Right renal pelvis (tissue), 4 donors: ENCODE data around the gene HMGCS1. TPM values are rescaled to one million over a fixed set of nuclear protein-coding genes. Genes with fewer than 3 reads are reported as not detected.
"Not testable (repeated sequence)": the region's sequence is repeated elsewhere in the genome, so short reads cannot be mapped to it uniquely, and the experiment has no call there.

Experiments used
- DNase-seq, 4 donors: peaks; one replicate each; pipeline ENCODE4 v3.0.0-alpha.2; 2013; ENCODE audit warnings: low read depth in 4 of 4, low spot score in 3 of 4, missing footprints in 1 of 4
- polyA plus RNA-seq, 4 donors: library from polyadenylated mRNA; unstranded; fragments of 120-200 nt; gene quantifications; one replicate each; pipeline ENCODE4 v1.2.1, GENCODE V29; 2013; ENCODE audit not compliant: insufficient read length in 4 of 4

The HMGCS1 gene
- polyA plus RNA-seq, 4 donors: 96.0 to 139 (median 119) TPM

DNA sequence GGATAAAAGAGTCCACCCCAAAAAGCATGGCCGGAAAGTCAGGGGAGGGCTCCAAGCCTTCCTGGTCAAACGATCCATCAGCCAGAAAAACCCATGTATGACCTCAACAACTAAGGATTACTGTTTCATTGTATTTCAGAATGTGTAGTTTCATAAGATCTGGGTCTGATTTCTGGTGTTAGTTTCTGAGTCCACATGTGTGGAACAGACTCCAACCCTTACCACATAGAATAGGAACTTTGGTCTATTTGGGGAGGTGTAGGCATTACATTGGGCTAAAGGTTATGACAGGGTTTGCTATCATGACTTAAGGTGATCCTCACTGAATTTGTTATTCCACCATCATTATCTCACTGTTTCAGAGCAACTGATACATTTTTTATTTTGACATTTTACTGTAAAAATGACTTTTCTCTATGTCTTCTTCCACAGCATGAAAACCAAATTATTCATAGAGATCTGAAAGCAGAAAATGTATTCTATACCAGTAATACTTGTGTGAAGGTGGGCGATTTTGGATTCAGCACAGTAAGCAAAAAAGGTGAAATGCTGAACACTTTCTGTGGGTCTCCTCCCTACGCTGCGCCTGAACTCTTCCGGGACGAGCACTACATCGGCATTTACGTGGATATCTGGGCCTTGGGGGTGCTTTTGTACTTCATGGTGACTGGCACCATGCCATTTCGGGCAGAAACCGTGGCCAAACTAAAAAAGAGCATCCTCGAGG, 33.5 kb downstream of the HMGCS1 start:
- DNase-seq: no peak

DNA sequence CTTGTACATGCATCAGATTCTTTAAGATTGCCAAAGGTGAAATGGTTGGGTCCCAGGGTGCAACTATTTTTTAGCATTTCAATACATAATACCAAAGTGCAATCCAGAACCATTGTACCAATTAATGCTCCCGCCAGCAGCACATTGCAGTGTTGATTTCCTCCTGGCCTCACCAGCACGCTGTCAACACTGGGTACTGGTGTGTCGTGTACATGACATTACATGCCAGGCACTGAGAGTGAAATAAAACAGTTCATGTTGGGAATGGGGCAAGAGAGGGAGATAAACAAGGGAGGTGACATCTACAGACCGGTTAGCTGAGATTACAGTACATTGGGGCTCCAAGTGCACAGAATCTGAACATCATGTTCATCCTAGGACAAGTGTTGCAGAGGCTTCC, 37.8 kb downstream of the HMGCS1 start:
- no peak for DNase-seq

GRCh38 chr5:43274435-43275114, 38.6 kb downstream of the HMGCS1 start:
- DNase-seq: no peak

DNA sequence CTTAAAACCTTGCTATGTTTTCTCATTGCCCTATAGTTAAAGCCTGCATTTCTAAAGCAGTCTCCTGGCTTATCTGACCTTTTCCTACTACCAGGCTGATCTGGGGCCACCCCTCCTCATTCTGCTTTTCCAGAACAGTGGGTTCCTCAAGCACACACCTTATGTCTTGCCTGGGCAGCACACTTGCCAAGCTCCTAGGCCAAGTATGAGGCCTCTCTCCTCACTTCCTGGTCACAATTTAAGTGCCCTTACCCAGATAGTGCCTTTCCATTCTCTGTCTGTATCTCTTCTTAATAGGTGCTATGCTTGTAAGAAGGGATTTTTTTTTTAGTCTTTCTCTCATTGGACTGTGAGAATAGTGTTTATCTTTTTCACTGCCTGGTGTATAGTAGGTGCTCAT, 39.7 kb downstream of the HMGCS1 start:
- DNase-seq: no peak

GRCh38 chr5:43270645-43271044, 42.6 kb downstream of the HMGCS1 start:
- no peak for DNase-seq

DNA sequence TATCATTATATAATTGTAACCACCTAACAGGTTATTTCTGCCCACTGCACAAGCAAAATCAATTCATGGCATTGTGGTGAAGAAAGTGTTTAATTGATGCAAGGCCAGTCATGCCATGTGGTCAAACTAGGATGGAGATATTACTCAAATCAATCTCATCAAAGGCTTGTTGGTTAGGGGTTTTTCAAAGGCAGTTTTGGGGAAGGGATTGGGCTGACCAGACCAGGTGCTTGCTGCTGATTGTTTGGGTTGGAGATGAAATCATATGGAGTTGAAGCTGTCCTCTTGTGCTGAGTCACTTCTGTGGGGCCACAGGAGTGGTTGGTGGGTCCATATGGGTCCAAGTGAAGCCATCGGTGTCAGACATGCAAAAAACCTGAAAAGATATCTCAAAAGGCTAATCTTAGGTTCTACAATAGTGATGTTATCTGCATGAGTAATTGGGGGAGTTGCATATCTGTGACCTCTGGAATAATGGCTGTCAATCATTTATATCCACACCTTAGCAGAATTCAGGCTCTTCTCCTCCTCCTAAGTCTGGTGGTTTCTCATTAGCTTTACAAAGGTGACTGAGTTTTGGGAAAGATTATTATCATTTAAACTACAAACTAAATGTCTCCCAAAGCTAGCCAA, 44.9 kb downstream of the HMGCS1 start:
- no peak for DNase-seq

DNA sequence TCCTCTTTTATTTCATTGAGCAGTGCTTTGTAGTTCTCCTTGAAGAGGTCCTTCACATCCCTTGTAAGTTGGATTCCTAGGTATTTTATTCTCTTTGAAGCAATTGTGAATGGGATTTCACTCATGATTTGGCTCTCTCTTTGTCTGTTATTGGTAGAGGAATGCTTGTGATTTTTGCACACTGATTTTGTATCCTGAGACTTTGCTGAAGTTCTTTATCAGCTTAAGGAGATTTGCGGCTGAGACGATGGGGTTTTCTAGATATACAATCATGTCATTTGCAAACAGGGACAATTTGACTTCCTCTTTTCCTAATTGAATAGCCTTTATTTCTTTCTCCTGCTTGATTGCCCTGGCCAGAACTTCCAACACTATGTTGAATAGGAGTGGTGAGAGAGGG, 50.9 kb downstream of the HMGCS1 start:
- DNase-seq: not testable (repeated sequence)

DNA sequence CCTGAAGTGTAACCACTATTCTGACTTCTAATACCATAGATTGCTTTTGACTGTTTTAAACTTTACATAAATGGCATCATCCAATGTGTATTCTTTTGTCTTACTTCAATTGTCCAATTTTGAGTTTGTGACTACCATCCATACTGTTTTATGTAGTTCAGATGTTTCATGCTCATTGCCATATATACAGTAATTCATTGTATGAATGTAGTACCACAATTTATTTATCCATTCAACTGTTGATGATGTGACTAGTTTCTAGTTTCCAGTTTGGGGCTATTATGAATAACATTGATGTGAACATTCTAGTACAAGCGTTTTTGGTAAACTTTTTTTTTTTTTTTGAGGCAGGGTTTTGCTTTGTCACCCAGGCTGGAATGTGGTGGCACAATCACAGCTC, 55.1 kb downstream of the HMGCS1 start:
- DNase-seq: no peak

DNA sequence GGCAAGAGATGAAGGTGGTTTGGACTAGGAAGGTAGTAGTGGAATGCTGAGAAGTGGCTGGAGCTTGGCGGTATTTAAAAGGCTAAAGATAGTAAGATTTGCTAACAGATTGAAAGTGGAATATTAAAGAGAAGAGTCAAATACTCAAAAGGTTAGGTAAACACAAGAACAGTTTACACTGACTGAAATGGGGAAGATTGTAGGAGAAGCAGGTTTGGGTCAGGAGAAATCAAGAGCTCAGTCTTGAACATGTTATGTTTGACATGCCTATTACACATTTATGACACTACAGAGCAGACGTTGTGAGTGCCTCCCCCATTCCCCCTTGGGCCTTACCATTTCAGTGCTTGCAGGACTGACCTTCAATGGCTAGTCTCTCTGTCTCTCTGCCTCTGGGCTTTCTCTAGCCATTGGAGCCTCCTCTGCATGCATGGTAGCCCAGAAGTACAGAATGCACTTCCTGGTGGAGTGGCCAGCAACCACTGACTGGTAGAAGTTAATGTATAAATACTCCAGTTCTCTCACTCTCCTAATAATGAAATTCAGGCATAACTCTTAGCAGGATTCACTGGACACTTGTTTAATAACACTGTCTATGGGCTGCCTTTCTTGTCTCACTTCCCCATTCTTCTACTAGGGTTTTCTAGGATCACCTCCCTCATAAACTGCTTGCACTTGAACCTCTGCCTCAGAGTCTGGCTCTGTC, 56.8 kb downstream of the HMGCS1 start:
- DNase-seq: no peak

GRCh38 chr5:43255704-43256103, 57.5 kb downstream of the HMGCS1 start:
- DNase-seq: no peak

DNA sequence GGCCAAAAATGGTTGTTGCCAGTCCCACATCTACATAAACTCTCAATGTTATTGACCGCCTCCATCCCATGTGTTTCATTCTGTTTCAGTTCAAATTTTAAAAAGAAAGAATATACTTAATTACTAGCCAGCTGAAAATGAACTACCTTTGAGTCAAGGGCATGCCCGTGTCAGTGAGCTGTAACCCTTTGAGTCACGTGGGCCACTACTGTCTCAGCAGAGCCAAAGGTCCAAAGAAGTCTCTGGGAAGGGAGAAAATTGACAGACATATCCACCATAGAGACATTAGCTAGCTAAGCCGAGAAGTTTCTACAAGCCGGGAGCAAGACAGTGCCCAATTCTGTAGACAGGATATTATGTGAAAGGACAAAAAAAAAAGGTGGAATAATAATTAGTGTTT, 61.5 kb downstream of the HMGCS1 start:
- no peak for DNase-seq

DNA sequence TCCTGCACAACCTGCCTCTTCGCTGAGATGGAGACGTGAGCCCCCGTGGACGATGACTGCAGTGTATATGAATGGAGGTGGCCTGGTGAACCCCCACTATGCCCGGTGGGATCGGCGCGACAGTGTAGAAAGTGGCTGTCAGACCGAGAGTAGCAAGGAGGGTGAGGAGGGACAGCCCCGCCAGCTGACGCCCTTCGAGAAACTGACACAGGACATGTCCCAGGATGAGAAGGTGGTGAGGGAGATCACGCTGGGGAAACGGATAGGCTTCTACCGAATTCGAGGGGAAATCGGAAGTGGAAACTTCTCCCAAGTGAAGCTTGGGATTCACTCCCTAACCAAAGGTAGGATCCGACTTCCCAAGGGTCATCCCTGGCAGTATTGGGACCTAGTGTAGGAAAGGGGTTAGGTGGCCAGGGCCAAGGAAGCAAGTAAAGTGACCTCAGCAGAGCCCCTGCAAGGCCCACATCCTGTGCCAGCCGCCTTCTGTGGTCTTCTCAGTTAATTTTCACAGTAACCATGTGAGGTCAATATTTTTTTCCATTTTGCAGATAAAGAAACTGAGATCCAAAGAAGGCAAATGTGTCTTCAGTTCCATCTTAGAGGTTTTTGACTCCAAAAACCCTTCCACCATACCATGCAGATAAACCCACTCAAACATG, 67.4 kb downstream of the HMGCS1 start:
- DNase-seq: no peak

- no peak for DNase-seq
Measured at GRCh38 chr5:43244823-43245565, 68.2 kb downstream of the HMGCS1 start.

DNA sequence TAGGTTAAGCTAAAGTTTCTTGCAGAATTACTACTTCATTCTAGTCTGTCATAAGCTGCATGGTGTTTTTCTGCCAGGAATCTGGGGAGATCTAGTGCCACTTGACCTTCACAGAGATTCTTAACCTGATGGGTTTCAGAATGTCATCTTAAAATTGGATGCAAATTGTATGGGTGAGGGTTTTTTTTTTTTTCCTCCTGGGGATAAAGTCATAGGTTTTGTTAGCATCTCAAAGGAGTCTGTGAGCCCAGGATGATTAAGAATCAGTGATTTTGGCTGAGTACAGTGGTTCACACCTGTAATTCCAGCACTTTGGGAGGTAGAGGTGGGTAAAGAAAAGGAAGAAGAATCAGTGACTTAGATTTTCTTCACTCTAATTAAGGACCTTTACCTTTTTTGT, 69.9 kb downstream of the HMGCS1 start:
- DNase-seq: no peak

DNA sequence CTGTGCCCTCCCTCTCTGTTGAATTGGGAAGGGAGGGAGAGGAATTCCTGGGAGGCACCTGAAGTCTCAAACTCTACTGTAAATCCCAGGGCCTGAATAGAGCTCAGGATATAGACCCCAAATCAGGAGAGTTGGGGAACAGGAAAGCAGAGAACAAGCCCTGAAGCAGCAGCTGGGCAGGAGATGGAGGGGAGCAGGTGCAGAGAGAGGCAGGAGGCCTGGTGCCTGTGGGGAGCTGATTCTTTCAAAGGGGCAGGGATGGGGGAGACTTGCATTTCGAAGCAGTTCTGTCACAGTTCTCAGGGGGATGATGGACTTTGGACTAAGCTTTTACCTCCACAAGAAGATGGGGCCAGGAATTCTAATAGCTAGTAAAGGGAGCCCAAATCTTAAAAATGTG, 71.0 kb downstream of the HMGCS1 start:
- no peak for DNase-seq

Other genes starting within 250 kb of the HMGCS1 start
- gene ZNF131, start 192.5 kb downstream of the HMGCS1 start, polyA plus RNA-seq: 10 to 100 TPM; 56.7 to 71.5 (median 67.9) TPM
- under 1 TPM; 0.46 to 0.71 (median 0.51) TPM for gene NIM1K, start 121.2 kb downstream of the HMGCS1 start, polyA plus RNA-seq
- gene CCL28, start 99.0 kb upstream of the HMGCS1 start, polyA plus RNA-seq: 1 to 10 TPM; 2.6 to 4.4 (median 3.1) TPM
- gene TMEM267, start 170.5 kb upstream of the HMGCS1 start, polyA plus RNA-seq: 10 to 100 TPM; 17.0 to 21.1 (median 20.6) TPM
- gene C5orf34, start 201.7 kb upstream of the HMGCS1 start, polyA plus RNA-seq: 1 to 10 TPM; 4.5 to 6.1 (median 5.7) TPM
- 100 to 1,000 TPM; 156 to 178 (median 172) TPM for gene PAIP1, start 243.7 kb upstream of the HMGCS1 start, polyA plus RNA-seq